ENCODE measurements around the gene ITCH.

Gene ITCH

DNA sequence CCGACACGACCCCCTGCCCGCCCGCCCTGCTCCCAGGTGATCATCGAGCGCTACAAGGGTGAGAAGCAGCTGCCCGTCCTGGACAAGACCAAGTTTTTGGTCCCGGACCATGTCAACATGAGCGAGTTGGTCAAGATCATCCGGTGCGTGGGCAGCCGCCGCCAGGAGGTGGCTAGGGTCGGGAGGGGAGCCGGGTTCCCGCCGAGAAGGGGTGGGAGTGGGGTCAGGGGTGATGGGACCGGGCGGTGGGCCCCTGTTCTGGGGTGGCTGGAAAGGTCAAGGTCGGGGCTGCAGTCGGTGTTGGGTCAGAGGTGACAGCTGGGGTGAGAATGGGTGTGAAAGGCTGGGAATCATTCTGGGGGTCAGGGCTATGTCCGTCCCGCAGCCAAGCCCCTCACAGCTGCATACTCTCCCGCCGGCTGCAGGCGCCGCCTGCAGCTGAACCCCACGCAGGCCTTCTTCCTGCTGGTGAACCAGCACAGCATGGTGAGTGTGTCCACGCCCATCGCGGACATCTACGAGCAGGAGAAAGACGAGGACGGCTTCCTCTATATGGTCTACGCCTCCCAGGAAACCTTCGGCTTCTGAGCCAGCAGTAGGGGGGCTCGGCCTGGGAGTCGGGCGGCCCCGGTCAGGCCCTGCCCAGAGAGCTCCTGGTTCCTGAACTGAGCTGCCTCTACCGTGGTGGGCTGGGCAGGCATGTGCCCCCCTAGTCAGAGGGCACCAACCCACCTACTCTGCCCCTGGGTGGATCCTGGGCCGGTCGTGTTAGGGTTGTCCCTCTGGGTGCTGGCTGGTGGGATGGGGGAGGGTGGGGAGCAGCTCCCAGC is 196.5 kb downstream of the ITCH start:
- no peak for DNase-seq

GRCh38 chr20:34560141-34560523 is 197.1 kb downstream of the ITCH start:
- no peak for DNase-seq

- DNase-seq = no peak
Observed at GRCh38 chr20:34560614-34561013, 197.5 kb downstream of the ITCH start.
